ENCODE results near the gene THTPA. TPM values are rescaled to one million over a fixed set of nuclear protein-coding genes. Genes with fewer than 3 reads are reported as not detected.
"Not testable (repeated sequence)": the region's sequence is repeated elsewhere in the genome, so short reads cannot be mapped to it uniquely, and the experiment has no call there.

The THTPA gene
- total RNA-seq, 1 donor from 2014 or later = 20.2 TPM

DNA sequence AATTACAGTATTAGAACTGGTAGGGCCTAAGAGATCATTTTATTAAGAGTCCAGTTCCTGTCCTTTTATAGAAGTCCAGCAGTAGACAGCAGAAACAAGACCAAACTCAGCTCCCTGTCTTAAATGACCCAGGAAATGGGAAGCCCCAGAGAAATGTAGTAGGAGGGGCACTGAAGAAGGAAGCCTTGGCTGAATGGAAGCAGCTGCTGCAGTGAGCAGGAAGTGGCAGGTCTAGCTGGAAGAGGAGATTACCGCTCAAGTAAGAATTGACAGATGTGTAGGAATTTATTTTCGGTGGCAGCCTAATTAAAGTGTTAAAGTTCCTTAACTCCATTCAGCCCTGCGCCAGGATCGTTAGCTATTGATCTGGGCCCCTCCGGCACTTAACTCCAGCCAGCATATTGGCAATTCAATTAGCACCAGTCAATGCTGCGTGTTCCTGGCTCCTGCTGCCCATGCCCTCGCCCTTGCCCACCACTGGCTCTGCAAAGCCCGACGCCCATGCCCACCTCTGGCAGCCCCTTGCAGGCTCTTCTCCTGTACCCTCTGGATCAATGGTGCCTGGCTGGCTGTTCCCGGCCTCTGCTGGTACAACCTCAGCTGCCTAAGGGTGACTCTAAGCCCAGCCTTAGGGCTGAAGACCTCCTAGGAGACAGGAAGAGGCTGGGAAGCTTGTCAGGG, 25.6 kb upstream of the THTPA start:
- intact Hi-C loops (cut with micrococcal nuclease) = no loop called here
- no peak for ATAC-seq
- no peak for DNase-seq

GRCh38 chr14:23531391-23531790, 24.7 kb upstream of the THTPA start:
- ATAC-seq (no peak), DNase-seq (no peak)
- intact Hi-C loops (cut with micrococcal nuclease) = no loop called here

DNA sequence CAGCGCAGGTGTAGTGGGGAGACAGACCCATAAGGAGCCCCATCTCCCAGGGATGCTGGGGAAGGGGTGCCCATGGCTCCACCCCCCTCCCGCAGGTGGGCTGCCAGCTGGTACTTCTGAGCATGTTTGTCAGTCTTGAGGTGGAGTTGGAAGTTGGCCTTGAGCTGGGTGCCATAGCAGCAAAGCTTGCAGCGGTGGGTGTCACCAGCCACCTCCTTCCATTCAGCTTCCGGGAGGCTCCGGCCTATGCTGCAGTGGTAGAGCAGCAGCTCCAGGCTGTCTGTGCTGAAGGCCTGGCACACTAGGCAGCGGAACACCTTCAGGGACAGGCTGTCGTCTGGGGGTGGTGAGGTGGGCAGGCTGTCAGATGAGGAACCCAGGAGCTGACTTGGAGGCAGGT, 23.4 kb upstream of the THTPA start:
- intact Hi-C loops (cut with micrococcal nuclease) = no loop called here
- DNase-seq = no peak
- ATAC-seq = no peak

GRCh38 chr14:23533652-23534435, 22.2 kb upstream of the THTPA start:
- DNase-seq (no peak), ATAC-seq (no peak)
- intact Hi-C loops (cut with micrococcal nuclease) = no loop called here

- intact Hi-C loops (cut with micrococcal nuclease) = no loop called here
- no peak for ATAC-seq
- no peak for DNase-seq
These were observed 20.1 kb upstream of the THTPA start for GRCh38 chr14:23535943-23536342.

GRCh38 chr14:23536494-23536893, 19.6 kb upstream of the THTPA start:
- intact Hi-C loops (cut with micrococcal nuclease) = no loop called here
- no peak for ATAC-seq
- no peak for DNase-seq

- DNase-seq; intact Hi-C loops (cut with micrococcal nuclease); ATAC-seq: not testable (repeated sequence)
These were observed 19.2 kb upstream of the THTPA start for GRCh38 chr14:23536906-23537305.

DNA sequence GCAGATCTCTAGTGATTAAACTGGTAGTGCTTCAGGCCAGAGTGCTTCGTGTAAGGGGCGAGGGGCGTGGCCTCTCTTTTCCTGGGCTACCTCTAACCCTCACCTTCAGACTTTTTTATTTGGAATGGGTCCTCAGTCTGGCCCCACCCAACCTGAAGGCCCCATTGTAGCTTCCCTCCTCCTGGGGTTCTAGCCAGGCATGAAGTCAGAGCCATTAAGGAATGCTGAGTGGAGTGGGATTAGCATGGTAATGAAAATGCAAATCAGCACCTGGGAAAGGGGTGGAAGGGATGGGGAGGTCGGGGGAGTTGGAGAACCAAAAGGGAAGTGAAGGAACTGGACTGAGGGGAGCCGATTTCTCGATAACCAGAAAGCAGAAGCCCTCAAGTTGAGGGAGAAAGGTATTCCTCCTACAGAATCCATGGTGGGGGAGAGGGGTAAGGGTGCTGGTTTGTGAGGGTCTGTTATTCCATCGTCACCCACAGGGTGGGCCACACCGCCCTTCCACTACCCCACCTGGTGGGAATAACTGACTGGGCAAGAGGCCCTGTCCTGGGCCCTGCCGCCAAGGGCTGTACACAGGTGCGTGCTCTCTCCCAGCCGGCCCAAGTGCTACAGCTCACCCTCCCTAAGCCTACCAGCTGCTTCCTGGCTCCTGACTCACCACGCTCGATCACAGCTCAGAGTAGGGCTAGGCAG, 18.6 kb upstream of the THTPA start:
- ATAC-seq (no peak), DNase-seq (no peak)
- intact Hi-C loops (cut with micrococcal nuclease) = no loop called here

DNA sequence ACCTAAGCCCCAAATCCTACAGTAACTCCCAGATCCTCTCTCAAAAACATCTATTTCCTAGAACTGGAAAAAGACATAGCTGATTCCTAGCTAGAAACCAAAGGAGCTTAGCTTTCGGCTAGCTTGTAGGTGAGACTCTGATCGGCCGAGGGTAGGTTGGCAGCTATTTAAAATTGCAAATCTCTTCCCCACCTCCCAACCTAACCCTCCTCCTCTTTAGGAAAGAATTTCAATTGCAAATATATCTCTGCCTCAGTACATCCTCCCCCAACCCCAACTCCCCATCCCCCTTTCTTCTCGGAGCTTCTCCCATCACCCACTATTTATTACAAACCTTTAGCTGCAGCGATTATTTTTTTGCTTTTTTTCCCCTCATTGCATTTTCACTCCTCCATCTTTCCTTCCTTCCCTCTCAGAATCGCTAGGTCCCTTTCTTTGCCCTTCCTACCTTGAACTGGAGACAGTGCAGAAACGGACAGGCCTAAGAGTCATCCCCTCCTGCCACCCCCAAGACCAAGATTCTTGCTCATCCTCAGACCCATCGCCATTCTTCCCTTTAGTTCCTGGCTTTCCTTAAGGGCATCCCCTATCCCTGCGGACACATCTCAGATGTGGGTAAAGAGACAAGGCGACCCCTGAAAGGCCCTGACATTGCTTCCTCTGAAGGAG, 17.9 kb upstream of the THTPA start:
- ATAC-seq (no peak), DNase-seq (no peak)
- intact Hi-C loops (cut with micrococcal nuclease) = no loop called here

- intact Hi-C loops (cut with micrococcal nuclease) = no loop called here
- peak; percentile 48 for DNase-seq
- peak; percentile 77 for ATAC-seq
These were observed 17.3 kb upstream of the THTPA start for GRCh38 chr14:23538785-23539184.

GRCh38 chr14:23539248-23540140, 16.6 kb upstream of the THTPA start:
- intact Hi-C loops (cut with micrococcal nuclease) = no loop called here
- DNase-seq (no peak), ATAC-seq (peak; percentile 66)

DNA sequence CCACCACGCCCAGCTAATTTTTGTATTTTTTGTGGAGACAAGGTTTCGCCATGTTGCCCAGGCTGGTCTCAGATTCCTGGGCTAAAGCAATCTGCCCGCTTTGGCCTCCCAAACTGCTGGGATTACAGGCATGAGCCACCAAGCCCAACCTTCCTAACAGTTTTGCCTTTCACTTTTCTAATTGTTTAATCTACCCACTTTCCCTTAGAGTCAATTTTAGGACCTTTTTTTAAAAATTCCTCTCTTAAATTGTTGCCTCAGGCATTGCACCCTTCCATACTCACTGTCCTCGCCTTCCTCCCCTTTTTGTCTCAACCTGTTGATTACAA, 16.0 kb upstream of the THTPA start:
- ATAC-seq = no peak
- intact Hi-C loops (cut with micrococcal nuclease) = no loop called here
- no peak for DNase-seq

- ATAC-seq (no peak), DNase-seq (no peak)
- intact Hi-C loops (cut with micrococcal nuclease) = no loop called here
These were observed 13.8 kb upstream of the THTPA start for GRCh38 chr14:23542261-23542660.

- no peak for DNase-seq
- intact Hi-C loops (cut with micrococcal nuclease) = no loop called here
- no peak for ATAC-seq
These were observed 12.7 kb upstream of the THTPA start for GRCh38 chr14:23543403-23543802.

GRCh38 chr14:23544511-23545447, 11.3 kb upstream of the THTPA start:
- DNase-seq = peak; percentile 68
- intact Hi-C loops (cut with micrococcal nuclease) = no loop called here
- peak; percentile 93 for ATAC-seq

GRCh38 chr14:23545740-23546365, 10.2 kb upstream of the THTPA start:
- ATAC-seq = no peak
- no peak for DNase-seq
- intact Hi-C loops (cut with micrococcal nuclease) = no loop called here

- ATAC-seq = no peak
- no peak for DNase-seq
- intact Hi-C loops (cut with micrococcal nuclease) = no loop called here
These were observed 9.5 kb upstream of the THTPA start for GRCh38 chr14:23546450-23547035.

All from left ventricle myocardium superior (tissue), 1 donor.